Dedifferentiated amniotic fluid mesenchymal stem cell (primary cell): ENCODE measurements around the gene RIC8A.

Experiments
- DNase-seq: peaks from one replicate; pipeline ENCODE4 v3.0.0-alpha.2; 2016; ENCODE audit errors: extremely low spot score

RIC8A gene

DNA sequence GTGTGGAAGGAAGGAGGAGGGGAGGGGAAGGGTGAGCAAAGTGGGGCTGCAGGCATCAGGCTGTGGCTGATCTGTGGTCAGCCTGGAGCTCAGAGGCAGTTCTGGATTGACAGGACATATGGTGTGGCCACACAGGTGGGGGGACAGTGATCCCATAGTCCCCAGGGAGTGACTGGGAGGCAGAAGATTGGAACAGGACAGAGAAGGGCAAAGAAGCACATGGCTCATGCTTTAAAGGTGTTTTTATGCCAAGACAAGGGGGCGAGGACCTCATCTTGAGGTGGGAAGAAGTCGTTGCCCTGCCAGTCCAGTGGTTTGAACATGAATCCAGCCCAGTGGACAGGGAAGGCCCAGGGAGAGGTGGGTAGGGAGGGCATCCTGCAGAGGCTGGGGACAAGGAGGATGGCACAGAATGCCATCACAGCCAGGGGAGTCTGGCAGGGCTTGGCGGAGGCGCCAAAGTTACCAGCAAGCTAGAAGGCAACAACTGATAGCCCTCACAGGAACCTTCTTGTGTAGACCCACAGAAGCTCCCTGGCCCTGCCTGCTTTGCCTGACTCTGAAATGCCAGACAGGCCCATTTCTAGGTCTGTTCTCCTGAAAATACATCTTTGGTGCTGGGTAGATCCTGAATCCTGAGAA, 3.4 kb upstream of the RIC8A start:
- DNase-seq, result no peak

DNA sequence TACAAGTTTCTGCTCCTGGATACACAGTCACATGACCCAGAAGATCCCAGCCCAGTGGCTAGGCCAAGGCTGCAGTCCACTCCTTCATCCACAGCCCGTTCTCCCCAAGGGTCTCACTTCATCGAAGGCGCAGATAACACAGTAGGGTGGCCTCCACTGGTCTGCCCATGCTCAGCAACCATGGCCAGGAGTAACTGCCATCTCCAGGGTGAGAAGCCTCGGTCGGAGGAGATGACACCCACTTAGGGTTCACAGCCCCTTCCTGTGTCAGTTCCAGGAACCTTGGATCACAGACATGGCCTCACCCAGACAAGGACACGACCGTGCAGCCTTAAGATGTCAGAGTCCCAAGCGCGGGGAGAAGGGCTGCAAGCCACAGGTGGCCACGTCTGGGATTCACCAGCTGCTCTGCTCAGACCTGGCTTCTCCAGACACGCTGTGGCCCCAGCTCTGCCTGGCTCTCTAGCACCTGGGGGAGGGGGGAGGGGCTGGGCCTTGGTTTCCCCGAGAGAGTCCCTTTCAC, 2.9 kb upstream of the RIC8A start:
- no peak for DNase-seq

DNA sequence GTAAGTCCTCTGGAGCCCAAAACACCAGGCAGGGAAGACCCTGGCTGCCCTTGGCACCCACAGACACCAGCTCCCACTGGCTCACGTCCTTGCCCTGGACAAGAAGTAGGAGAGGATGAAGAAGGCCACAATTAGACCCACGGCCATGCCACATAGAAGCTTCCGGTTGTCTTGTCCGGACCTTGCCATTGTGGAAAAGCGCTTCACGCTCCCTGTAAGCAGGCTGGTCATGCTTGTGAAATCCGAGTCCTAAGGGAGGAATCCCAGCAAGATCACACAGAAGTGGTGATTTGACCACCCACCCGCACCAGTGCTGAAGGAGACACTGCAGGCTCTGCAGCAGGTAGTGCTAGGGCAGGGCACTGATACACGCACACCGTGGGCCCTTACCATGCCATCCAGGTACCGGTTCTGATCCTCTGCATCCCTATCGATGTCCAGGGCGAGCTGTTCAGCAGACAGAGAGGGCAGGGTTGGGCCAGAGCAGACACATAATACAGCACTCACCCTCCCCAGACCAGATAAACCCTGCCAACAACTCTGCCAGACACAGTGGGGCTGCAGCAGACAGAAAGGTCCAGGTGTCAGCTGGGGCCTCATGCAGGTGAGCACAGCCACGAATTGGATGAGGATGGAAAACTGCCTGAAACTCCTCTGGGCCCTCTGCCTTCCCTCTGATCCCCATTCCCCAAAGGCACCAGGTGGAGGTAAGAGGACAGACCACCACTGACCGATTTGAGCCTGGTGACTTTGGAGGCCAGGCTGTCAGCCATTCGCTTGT, 2.1 kb upstream of the RIC8A start:
- DNase-seq, result no peak

DNA sequence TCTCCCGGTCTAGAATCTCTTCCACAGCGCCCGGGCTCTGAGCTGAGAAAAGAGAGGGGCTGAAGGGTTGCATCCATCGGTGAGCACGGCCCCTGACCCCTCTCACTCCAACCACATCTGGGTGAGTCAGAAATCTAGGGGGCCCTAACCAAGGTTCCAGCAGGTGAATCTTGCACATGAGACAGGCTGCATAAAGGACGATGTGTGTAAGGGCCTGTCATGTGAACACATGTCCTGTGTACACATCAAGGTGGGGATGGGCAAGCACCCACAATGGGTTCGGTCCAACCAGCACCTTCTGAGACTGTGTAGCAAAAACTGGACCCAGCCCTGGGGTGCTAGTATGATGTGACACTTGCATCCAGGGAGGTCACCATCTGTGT, 1.5 kb upstream of the RIC8A start:
- no peak for DNase-seq

DNA sequence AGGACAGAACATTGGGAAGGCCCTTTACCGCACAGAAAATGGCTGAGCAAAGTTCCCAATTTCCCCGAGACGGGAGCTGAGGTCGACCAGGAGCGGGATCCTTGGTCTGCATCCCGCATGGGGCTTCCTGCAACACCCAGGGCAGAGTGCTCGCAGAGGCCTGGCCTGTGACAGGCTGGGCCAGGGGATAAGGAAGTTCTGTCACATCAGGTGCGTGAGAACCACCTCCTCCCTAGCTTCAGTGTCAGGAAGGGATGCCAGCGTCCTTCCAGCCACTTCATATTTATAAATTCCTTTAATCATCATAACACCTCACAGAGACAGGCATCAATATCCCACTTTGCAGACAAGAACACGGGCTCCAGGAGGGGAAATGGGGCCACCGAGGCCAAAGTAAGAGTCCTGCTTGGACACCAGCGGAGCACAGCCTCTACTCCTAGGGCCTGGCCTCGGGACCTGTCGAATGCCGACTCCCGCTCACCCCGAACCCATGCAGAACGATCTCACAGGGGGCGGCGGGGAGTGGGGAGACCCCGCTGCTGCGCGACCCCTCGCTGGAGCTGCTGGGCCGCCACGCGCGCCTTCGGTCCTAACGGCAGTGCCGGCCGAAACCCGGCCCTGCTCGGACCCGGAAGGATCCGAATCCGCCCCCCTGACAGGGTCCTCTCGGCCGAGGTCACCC, 841 bp upstream of the RIC8A start:
- no peak for DNase-seq

DNA sequence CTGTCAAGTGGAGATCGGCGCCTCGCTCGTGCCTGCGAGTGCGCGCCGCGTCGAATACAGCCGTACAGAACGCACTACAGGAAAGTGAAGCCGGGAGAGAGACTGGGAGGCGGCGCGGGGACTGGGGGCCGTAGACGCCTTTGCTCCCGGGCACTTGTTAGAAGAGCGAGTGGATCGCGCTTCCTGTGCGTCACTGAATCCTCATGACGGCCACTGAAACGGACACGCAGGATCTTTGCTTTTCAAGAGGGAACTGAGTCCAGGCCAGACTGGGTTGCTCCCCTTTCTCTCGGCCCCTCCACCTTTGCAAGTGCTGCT, 314 bp downstream of the RIC8A start:
- DNase-seq, result peak; percentile 26

DNA sequence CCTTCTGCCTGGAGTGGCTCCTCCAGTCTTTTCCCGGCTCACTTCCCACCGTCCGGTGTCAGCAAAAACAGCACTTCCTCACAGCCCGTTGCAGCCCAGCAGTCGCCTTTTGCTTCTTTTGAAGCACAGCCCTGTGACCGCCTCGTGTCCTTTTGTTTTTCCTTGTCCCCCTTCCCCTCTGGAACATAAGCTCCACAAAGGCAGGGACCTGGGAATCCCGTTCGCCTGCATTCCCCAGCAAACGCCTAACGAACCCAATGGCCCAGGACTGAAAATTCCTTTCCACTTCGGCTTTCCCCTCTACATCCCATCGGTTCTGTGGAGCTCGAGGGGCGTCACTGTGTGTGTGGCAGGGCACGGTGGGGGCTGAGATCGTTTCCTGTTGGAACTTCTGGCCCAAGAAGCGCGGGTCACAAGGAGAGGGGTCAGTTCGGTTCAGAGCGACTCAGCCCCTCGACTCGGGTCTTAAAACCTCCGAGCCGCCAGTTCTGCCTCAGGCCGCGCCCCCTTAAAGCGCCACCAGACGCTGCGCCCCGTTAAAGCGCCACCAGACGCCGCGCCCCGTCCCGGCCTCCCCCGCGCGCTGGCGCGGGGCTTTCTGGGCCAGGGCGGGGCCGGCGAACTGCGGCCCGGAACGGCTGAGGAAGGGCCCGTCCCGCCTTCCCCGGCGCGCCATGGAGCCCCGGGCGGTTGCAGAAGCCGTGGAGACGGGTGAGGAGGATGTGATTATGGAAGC, 841 bp downstream of the RIC8A start:
- DNase-seq, result peak; percentile 19

DNA sequence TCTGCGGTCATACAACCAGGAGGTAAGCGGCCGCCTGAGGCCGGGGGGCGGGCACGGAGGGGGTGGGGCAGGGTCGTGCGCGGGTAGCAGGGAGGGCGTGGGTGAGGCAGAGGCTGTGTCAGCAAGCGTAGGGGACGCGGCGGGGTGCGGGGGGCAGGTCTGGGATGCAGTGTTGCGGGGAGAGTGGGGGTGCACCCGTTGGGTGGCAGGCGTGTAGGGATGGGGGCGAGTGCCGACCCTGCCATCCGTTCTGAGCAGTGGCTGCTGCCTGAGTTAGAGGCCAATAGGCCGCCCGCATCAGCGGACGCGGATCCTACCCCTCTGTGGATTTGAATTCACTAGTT, 1.4 kb downstream of the RIC8A start:
- DNase-seq, result no peak

DNA sequence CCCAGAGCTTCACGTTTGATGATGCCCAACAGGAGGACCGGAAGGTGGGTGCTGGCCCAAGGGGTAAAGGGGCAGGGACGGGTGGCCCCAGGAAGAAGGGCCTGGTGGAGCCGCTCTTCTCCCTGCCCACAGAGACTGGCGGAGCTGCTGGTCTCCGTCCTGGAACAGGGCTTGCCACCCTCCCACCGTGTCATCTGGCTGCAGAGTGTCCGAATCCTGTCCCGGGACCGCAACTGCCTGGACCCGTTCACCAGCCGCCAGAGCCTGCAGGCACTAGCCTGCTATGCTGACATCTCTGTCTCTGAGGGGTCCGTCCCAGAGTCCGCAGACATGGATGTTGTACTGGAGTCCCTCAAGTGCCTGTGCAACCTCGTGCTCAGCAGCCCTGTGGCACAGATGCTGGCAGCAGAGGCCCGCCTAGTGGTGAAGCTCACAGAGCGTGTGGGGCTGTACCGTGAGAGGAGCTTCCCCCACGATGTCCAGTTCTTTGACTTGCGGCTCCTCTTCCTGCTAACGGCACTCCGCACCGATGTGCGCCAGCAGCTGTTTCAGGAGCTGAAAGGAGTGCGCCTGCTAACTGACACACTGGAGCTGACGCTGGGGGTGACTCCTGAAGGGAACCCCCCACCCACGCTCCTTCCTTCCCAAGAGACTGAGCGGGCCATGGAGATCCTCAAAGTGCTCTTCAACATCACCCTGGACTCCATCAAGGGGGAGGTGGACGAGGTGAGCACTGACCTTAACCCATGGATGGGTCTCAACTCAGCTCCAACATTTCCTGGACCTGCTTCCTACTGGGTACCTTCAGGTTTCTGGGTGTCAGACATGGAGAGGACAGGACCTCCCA, 2.0 kb downstream of the RIC8A start:
- DNase-seq, result no peak

DNA sequence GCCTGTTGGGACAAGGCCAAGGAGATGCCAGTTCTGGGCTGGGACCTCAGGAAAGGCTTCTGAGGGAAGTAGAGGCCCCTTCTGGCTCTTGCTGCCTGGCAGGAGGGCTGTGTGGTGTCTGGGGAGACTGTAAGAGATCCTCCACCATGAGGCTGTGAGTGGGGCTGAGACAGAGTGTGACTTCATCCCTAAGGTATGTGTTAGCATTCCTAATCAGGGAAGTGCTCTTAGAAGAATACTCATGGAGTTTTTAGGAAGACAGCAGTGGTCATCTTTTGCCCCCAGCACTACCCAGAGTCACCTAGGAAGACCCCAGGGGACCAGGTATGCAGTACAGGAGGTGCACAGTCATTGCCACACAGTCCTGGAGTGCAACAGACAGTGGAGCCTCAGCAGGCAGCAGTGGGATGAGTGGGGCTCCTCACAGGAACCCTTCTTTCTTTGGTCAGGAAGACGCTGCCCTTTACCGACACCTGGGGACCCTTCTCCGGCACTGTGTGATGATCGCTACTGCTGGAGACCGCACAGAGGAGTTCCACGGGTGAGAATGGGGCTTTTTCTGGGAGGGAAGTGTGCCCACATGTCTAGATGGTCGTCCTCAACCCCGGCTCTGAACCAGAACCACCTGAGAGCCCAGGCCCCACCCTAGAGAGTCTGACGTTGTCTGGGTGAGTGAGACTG, 2.8 kb downstream of the RIC8A start:
- peak; percentile 33 for DNase-seq

DNA sequence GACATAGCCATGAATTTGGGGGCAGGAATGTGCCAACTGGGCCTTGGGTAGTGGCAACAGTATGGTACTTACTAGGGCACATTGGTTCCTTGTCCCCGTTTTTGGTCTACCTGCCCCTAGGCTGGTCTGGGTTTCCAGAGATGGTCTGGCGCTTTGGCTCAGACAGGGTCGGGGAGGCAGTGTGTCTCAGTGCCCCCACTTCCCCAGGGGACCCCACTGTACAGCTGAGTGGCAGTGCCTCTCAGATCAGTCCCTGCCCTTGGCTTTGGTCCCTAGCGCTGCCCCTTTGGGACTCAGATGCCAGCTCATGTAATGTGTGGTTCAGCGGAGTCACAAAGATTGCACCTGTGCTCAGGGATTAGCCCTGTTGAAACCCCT, 3.3 kb downstream of the RIC8A start:
- DNase-seq, result no peak

DNA sequence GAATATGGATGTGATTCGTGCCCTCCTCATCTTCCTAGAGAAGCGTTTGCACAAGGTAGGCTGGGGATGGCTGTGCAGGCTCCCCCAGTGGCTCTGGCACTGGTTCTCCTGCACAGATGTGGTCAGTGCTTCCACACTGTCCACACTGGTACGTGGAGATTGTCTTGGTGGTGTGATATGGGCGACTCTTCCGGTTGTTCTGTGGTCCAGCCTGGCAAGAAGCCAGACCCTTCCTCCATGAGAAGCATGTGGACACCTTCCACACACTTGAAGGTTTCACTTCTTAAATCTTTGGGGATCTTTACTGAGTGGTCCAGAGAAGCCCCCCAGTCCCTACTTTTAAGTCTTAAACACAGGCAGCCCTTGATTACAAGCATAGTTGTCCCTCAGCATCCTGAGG, 3.8 kb downstream of the RIC8A start:
- no peak for DNase-seq

DNA sequence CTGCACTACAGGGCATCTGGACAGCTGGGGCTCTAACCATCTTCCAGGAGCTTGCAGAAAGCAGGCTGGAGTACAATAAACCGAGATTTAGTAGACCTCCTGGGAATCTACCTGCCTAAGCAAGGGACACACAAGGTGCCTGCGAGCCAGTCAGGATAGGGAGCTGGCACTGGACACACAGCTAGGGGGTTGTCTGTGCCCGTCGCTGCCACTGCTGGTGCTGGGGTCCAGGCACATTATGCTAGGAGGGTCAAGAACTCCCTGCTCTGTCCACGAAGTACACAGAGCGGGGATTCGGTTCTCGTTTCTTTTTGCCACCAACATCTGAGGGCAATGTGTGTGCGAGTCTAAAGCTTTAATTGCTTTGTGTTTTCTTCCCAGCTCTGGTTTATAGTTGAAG, 4.2 kb downstream of the RIC8A start:
- DNase-seq, result no peak

DNA sequence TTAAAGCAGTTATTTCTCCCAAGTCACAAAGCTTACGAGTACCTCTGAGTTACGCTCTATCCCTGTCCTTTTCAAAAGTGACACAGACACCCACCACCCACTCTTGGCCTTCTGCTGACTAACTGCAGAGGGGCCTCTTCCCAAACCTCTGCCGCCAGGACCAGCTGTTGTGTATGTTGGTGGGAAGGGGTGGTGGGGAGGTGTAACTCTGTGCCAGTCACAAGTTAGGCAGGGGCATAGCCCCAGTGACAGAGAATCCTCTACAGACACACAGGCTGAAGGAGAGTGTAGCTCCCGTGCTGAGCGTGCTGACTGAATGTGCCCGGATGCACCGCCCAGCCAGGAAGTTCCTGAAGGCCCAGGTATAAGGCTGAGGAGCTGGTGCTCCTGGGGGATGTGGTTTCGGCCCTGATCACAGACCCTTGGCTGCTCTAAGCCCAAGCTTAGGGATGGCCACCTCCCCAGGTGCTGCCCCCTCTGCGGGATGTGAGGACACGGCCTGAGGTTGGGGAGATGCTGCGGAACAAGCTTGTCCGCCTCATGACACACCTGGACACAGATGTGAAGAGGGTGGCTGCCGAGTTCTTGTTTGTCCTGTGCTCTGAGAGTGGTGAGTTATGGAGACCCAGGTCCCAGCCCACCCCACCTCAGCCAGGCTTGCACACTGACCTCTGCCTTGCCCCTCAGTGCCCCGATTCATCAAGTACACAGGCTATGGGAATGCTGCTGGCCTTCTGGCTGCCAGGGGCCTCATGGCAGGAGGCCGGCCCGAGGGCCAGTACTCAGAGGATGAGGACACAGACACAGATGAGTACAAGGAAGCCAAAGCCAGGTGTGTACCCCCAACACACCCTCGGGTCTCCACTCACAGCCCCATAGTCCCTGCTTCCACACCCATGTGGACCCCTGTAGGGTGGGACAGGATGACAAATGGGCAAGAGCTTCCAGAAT, 4.9 kb downstream of the RIC8A start:
- DNase-seq, result no peak

DNA sequence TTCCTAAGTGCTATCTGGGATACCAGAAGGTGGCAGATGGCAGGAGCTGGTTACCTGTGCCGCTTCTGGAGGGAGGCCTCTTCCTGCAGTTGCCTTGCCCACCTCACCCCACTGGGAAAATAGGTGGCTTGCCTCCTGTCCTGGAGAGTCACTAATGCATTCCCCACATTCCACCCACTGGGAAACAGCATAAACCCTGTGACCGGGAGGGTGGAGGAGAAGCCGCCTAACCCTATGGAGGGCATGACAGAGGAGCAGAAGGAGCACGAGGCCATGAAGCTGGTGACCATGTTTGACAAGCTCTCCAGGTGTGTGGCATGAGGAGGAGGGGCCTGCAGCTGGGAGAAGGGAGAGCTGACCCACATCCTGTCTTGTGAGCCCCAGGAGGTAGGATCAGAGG, 5.6 kb downstream of the RIC8A start:
- no peak for DNase-seq

DNA sequence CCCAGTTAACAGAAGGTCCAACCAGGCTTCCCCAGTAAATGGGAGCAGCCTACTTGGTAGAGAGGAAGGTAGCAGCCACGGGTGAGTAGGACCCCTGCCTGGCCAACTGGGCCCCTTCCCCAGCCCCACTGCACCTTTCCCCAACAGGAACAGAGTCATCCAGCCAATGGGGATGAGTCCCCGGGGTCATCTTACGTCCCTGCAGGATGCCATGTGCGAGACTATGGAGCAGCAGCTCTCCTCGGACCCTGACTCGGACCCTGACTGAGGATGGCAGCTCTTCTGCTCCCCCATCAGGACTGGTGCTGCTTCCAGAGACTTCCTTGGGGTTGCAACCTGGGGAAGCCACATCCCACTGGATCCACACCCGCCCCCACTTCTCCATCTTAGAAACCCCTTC, 6.6 kb downstream of the RIC8A start:
- DNase-seq, result no peak

DNA sequence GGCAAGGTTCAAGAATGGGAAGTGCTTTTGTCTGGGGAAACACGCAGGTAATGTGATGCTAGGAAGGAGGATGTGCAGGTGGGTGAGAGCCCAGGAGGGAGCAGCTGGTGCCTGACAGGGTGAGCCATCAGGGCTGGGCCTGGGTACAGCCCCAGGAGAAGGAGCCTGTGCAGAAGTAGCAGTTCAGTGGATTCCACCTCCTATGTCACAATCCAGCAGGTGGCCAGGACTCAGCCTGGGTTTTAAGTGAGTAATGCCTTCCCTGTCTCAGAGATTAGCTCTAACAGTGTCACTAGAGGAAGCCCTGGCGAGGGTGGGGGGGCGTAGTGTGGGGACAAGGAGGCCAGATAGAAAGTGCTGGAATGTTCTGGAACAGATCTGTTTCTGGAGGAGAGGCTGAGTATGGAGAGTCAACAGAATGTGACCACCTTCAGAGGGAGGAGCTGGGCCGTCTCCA, 8.1 kb downstream of the RIC8A start:
- no peak for DNase-seq

DNA sequence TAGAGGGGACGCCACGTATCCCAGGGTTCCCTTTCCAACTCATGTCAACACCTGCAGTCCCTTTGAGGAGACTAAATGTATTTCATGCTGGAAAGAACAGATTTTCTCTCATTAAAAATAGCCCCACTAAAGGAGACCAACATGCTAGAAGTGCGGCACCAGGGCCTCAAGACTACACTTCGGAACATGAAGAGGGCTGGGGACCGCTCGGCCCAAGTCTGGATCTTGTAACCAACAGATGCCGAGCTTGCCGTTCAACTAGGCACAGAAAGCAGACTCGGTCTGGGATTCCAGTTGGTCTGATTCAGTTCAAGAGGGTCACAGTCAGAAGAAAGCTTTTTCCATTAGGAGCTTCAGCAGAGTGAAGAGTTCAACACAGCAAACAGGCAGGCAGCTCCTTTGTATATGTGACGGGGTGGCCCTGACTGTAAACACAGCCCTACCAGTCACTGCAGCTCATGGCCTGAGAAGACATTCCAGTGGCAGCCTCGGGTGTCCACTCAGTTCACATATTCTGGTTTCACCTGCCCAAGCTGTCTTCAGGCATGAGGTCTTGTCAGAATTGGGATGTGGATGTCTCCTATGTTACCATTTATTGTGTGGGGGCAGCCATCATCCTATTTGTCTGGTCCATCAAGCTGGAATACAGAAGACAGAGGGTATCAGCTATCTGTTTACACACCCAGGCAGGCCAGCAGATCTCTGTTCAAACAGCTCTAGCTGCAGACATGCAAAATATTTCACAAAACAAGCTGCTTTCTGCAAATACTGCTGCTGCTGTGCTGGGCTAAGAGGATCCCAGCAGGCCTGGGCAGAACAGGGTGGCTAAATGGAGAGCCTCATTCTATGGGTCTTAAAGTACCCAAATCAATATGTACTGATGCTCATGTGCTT, 8.8 kb downstream of the RIC8A start:
- DNase-seq, result no peak

DNA sequence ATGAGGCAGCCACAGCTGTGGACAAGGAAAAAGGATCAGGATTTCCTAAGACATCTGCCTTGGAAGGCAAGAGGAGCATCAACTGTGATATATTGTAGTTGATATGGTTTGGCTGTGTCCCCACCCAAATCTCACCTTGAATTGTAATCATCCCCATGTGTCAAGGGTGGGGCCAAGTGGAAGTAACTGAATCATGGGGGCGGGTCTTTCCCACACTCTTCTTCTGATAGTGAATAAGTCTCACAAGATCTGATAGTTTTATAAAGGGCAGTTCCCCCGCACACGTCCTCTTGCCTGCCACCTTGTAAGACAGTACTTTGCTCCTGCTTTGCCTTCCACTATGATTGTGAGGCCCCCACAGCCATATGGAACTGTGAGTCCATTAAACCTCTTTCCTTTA, 10.2 kb downstream of the RIC8A start:
- no peak for DNase-seq
